Uterus (tissue), 2 donors: ENCODE data around the gene SNTG2.

Source experiments
- POLR2A ChIP-seq, 2 donors: fragments of 450-650 bp; IDR thresholded peaks; one replicate each; pipeline ENCODE4 v1.6.1; 2016; ENCODE audit warnings: antibody characterized with exemption in 2 of 2, mild to moderate bottlenecking in 1 of 2, moderate library complexity in 1 of 2
- TF ChIP-seq, protein P1 (sequence below), 4 experiments: fragments of 200-600 bp in 2 of 4; fragments of 450-650 bp in 2 of 4; sonication (generic) in 2 of 4; IDR thresholded peaks; one replicate each; pipeline ENCODE4 v1.5.1; 2016 to 2019; ENCODE audit warnings: antibody characterized with exemption in 4 of 4, mild to moderate bottlenecking in 2 of 4, moderate library complexity in 1 of 4

DNA sequence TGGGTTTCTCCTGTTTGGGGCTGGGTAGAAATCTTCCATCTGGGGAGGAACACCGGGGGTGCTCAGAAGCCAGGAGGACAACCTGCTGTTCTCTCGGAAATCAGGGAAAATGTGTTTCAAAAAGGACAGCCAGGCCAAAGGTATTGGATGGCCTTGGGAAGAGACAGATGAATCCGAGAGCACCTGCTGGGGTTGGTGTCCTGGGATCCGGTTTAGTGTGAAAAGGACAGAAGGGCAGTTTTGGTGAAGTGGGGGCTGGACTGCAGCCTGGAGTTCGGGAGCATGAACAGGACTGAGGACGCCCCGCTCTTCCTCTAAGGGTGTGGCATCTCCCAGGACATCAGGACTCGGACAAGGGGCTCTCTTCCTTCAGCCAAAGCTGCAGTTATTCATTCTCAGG lies 24.9 kb upstream of the SNTG2 start:
- TF ChIP-seq POLR2A (IDR thresholded peaks at IDR 0.05): no peak
- TF ChIP-seq, protein P1, sequence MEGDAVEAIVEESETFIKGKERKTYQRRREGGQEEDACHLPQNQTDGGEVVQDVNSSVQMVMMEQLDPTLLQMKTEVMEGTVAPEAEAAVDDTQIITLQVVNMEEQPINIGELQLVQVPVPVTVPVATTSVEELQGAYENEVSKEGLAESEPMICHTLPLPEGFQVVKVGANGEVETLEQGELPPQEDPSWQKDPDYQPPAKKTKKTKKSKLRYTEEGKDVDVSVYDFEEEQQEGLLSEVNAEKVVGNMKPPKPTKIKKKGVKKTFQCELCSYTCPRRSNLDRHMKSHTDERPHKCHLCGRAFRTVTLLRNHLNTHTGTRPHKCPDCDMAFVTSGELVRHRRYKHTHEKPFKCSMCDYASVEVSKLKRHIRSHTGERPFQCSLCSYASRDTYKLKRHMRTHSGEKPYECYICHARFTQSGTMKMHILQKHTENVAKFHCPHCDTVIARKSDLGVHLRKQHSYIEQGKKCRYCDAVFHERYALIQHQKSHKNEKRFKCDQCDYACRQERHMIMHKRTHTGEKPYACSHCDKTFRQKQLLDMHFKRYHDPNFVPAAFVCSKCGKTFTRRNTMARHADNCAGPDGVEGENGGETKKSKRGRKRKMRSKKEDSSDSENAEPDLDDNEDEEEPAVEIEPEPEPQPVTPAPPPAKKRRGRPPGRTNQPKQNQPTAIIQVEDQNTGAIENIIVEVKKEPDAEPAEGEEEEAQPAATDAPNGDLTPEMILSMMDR (IDR thresholded peaks at IDR 0.05): no peak
